Left ventricle myocardium inferior (tissue), 1 donor: ENCODE results near the gene OR10H2. TPM values are rescaled to one million over a fixed set of nuclear protein-coding genes. Genes with fewer than 3 reads are reported as not detected.
"Not testable (repeated sequence)": the region's sequence is repeated elsewhere in the genome, so short reads cannot be mapped to it uniquely, and the experiment has no call there.

ENCODE experiments used
- DNase-seq: peaks from one replicate; pipeline ENCODE4 v3.0.0-alpha.2; 2020
- H3K27ac ChIP-seq: fragments of 200-600 bp; replicated peaks from 2 replicates; pipeline ENCODE4 v1.8.0; 2021
- H3K27me3 ChIP-seq: fragments of 200-600 bp; 2 replicates; pipeline ENCODE4 v1.8.0; 2021; ENCODE audit warnings: low read depth
- H3K36me3 ChIP-seq: fragments of 200-600 bp; 2 replicates; pipeline ENCODE4 v1.8.0; 2021
- H3K4me1 ChIP-seq: fragments of 200-600 bp; 2 replicates; pipeline ENCODE4 v1.8.0; 2021
- H3K4me3 ChIP-seq: fragments of 200-600 bp; 2 replicates; pipeline ENCODE4 v1.8.0; 2021; ENCODE audit warnings: mild to moderate bottlenecking, moderate library complexity
- H3K9me3 ChIP-seq: fragments of 200-600 bp; replicated peaks from 2 replicates; pipeline ENCODE4 v1.8.0; 2021
- intact Hi-C: fragments of 100-400 bp; cut with micrococcal nuclease; formaldehyde crosslinking; loops from one replicate; pipeline ENCODE4 v1.11.0; 2022
- long read RNA-seq: library from polyadenylated mRNA; unstranded; transcript quantifications from one replicate; pipeline ENCODE4 v2.0.0, GENCODE V29; 2021
- total RNA-seq: library from RNA; stranded (reverse); fragmentation: NEBNext Ultra II Directional; extraction: Animal tissue kit (Norgen Biotek cat#: 25700); gene quantifications from one replicate; pipeline ENCODE4 v1.2.1, GENCODE V29; 2021
- TF ChIP-seq, protein P1 (sequence below): fragments of 200-600 bp; IDR thresholded peaks from 2 replicates; pipeline ENCODE4 v1.8.0; 2021; ENCODE audit warnings: antibody characterized with exemption, mild to moderate bottlenecking, borderline replicate concordance
- donor health status: DM: no; HTN: yes; CAD: no; lungs with severe emphysema.

OR10H2 gene
- total RNA-seq: not detected
- long read RNA-seq: 0 reads

DNA sequence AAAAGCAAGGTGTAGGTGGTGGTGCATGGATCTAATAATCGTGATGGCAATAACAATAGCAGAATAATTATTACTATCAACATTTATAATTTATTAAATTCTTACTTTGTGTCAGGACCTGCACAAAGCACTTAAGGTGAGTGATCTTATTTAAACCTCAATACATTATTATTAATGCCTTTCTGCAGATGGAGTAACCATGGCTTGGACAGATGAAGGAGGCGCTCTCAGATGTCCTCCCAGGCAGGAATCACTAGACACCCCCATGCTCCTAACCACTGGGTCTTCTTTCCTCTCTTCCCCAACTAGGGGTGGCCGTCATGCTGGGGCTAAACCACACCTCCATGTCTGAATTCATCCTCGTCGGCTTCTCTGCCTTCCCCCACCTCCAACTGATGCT is at the start of gene OR10H2:
Gene OR10H2 (plus strand): TSS at position 301 of the 400 bp plus-strand sequence. CDS start 20 bp downstream, at position 321.
- intact Hi-C loops: no loop called here
- H3K4me1 ChIP-seq: peaks cover 3% of the 10 kb centered on the region
- peaks cover 11% of the 10 kb centered on the region for H3K9me3 ChIP-seq
- no peak for DNase-seq
- peaks cover 60% of the 10 kb centered on the region for H3K27me3 ChIP-seq
- H3K27ac ChIP-seq: no peak within 1 kb of the TSS
- H3K36me3 ChIP-seq: no peaks in the 10 kb centered on the region
- no peak within 1 kb of the TSS for H3K4me3 ChIP-seq
- TF ChIP-seq, protein P1, sequence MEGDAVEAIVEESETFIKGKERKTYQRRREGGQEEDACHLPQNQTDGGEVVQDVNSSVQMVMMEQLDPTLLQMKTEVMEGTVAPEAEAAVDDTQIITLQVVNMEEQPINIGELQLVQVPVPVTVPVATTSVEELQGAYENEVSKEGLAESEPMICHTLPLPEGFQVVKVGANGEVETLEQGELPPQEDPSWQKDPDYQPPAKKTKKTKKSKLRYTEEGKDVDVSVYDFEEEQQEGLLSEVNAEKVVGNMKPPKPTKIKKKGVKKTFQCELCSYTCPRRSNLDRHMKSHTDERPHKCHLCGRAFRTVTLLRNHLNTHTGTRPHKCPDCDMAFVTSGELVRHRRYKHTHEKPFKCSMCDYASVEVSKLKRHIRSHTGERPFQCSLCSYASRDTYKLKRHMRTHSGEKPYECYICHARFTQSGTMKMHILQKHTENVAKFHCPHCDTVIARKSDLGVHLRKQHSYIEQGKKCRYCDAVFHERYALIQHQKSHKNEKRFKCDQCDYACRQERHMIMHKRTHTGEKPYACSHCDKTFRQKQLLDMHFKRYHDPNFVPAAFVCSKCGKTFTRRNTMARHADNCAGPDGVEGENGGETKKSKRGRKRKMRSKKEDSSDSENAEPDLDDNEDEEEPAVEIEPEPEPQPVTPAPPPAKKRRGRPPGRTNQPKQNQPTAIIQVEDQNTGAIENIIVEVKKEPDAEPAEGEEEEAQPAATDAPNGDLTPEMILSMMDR: no peak

- TF ChIP-seq, protein P1: no peak
- Histone ChIP-seq H3K36me3 (peaks cover 24% of the 10 kb centered on the region), H3K4me1 (no peaks in the 10 kb centered on the region), H3K9me3 (no peaks in the 10 kb centered on the region), H3K27me3 (no peaks in the 10 kb centered on the region), H3K4me3 (no peak overlapping the region), H3K27ac (no peak overlapping the region)
- DNase-seq: no peak
- intact Hi-C loops: no loop called here
These were observed 48.7 kb upstream of the OR10H2 start for GRCh38 chr19:15679089-15679488.

DNA sequence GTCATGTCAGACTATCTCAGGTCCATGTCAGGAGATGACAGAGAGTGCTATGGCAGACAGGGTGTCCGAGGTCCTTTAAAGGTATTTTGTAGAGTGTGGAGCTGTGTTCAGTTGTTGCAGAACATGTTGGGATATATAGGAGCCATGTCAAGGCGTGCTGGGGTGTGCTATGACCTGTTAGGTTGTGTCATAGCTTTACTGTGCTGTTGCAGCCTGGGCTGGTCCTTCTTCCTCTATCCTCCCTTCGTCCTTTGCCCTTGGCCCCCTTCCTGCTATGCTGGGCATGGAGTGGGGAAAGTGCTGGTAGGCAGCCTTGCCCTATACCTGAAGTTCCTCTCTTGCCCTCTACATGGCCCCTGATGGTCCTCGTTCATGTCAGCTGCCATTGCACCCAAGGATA is 48.0 kb upstream of the OR10H2 start:
- intact Hi-C loops, DNase-seq, H3K4me3 ChIP-seq: not testable (repeated sequence)

GRCh38 chr19:15680478-15681322 is 47.1 kb upstream of the OR10H2 start:
- H3K27me3 ChIP-seq: no peaks in the 10 kb centered on the region
- H3K36me3 ChIP-seq: peaks cover 32% of the 10 kb centered on the region
- no peaks in the 10 kb centered on the region for H3K4me1 ChIP-seq
- intact Hi-C loops: no loop called here
- TF ChIP-seq, protein P1: no peak
- H3K27ac ChIP-seq: no peak overlapping the region
- no peaks in the 10 kb centered on the region for H3K9me3 ChIP-seq
- no peak overlapping the region for H3K4me3 ChIP-seq
- no peak for DNase-seq

More for the DNA sequence above, 48.0 kb upstream of the OR10H2 start:
- H3K27ac ChIP-seq, H3K27me3 ChIP-seq, H3K4me1 ChIP-seq, H3K9me3 ChIP-seq: not testable (repeated sequence)
- H3K36me3 ChIP-seq: peaks cover 25% of the 10 kb centered on the region

DNA sequence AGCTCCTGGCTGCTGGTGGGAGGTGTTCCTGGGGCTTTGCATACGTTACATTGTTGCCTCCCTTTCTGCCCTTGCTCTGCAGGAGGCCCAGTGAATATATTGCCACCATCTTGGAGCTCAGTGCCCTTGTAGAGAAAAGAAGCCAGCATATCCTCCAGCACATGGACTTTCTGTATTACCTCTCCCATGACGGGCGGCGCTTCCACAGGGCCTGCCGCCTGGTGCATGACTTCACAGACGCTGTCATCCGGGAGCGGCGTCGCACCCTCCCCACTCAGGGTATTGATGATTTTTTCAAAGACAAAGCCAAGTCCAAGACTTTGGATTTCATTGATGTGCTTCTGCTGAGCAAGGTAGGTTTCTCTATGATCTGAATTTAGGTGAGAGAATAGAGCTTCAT is 44.4 kb upstream of the OR10H2 start:
- no peaks in the 10 kb centered on the region for H3K4me1 ChIP-seq
- H3K27me3 ChIP-seq: no peaks in the 10 kb centered on the region
- TF ChIP-seq, protein P1: no peak
- H3K9me3 ChIP-seq: peaks cover 15% of the 10 kb centered on the region
- intact Hi-C loops: no loop called here
- H3K4me3 ChIP-seq: no peak overlapping the region
- H3K36me3 ChIP-seq: peaks cover 56% of the 10 kb centered on the region
- no peak overlapping the region for H3K27ac ChIP-seq
- DNase-seq: no peak

DNA sequence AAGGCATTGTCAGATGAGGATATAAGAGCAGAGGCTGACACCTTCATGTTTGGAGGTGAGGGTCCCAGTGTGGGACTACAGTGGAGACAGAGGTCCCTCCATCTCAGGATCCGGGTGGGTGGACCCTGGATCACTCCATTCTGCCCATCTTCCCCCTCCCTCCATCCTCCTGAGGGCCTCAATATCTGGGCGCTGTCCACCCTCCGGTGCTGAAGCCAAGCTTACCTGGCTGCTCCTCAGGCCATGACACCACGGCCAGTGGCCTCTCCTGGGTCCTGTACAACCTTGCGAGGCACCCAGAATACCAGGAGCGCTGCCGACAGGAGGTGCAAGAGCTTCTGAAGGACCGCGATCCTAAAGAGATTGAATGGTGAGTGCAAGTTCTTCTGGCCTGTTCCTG is 43.0 kb upstream of the OR10H2 start:
- Histone ChIP-seq H3K27ac (no peak overlapping the region), H3K36me3 (peaks cover 55% of the 10 kb centered on the region), H3K9me3 (peaks cover 29% of the 10 kb centered on the region), H3K27me3 (no peaks in the 10 kb centered on the region), H3K4me1 (no peaks in the 10 kb centered on the region), H3K4me3 (no peak overlapping the region)
- TF ChIP-seq, protein P1: no peak
- no peak for DNase-seq
- intact Hi-C loops: no loop called here
